ENCODE data around the gene GNAI1.

- TF ChIP-seq BHLHE40 (IDR thresholded peaks at IDR 0.05; ENCODE audit: low read depth, low read length) (no peak), JUN (IDR thresholded peaks at IDR 0.05) (no peak), CTCF (IDR thresholded peaks at IDR 0.05) (no peak), PHF8 (IDR thresholded peaks at IDR 0.05; ENCODE audit: borderline replicate concordance, low read depth) (no peak)
- TF ChIP-seq, protein P1, sequence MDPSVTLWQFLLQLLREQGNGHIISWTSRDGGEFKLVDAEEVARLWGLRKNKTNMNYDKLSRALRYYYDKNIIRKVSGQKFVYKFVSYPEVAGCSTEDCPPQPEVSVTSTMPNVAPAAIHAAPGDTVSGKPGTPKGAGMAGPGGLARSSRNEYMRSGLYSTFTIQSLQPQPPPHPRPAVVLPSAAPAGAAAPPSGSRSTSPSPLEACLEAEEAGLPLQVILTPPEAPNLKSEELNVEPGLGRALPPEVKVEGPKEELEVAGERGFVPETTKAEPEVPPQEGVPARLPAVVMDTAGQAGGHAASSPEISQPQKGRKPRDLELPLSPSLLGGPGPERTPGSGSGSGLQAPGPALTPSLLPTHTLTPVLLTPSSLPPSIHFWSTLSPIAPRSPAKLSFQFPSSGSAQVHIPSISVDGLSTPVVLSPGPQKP (IDR thresholded peaks at IDR 0.05; ENCODE audit: low read depth, low read length) = no peak
Observed at GRCh38 chr7:80241671-80242070, 107.0 kb downstream of the GNAI1 start.

All from A549 (cell line).